ENCODE measurements around the gene TMEM89. TPM values are rescaled to one million over a fixed set of nuclear protein-coding genes. Genes with fewer than 3 reads are reported as not detected.

Gene TMEM89
- total RNA-seq, 1 donor: not detected

DNA sequence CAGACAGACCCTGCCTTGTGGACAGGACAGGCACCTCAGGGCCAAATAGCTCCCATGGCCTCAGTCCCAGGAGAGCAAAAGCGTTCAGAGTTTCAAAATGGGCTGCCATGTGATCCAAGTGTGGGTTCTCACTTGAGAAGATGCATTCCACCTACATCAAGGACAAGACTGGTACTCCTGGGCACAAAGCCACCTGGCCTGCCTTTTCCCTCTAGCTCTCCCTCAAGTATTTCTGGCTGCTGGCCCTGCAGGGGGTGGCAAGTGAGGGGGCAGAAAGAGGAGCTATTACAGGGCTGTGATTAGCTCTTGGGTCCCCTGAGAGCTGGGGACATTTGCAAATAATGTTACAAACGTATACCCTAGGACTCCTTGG is 20.0 kb downstream of the TMEM89 start:
- H3K27me3 ChIP-seq (ENCODE audit: insufficient read depth, low read length): no peaks in the 10 kb centered on the region
- TF ChIP-seq CTCF (IDR thresholded peaks at IDR 0.05; ENCODE audit: extremely low read depth, low read depth, low read length): no peak
- H3K4me3 ChIP-seq (ENCODE audit: insufficient read depth, low read length): no peak overlapping the region
- no peaks in the 10 kb centered on the region for H3K9me3 ChIP-seq (ENCODE audit: low read depth, low read length)
- H2AFZ ChIP-seq (ENCODE audit: low read length): no peak overlapping the region
- no peak overlapping the region for H3K27ac ChIP-seq (ENCODE audit: low read depth, low read length)
- peaks cover 27% of the 10 kb centered on the region for H4K20me1 ChIP-seq (ENCODE audit: insufficient read depth, low read length)
- H3K4me2 ChIP-seq (ENCODE audit: insufficient read depth, low read length): no peak overlapping the region
- peaks cover 17% of the 10 kb centered on the region for H3K79me2 ChIP-seq (ENCODE audit: insufficient read depth, low read length)
- DNase-seq (ENCODE audit: insufficient read length, low spot score, missing footprints): peak; percentile 53
- peaks cover 80% of the 10 kb centered on the region for H3K36me3 ChIP-seq (ENCODE audit: insufficient read depth, low read length)
- H3K4me1 ChIP-seq (ENCODE audit: insufficient read depth, low read length): peaks cover 22% of the 10 kb centered on the region

GRCh38 chr3:48600711-48601621 is 20.6 kb downstream of the TMEM89 start:
- Histone ChIP-seq H3K36me3 (ENCODE audit: insufficient read depth, low read length) (peaks cover 76% of the 10 kb centered on the region), H3K4me2 (ENCODE audit: insufficient read depth, low read length) (no peak overlapping the region), H4K20me1 (ENCODE audit: insufficient read depth, low read length) (peaks cover 27% of the 10 kb centered on the region), H3K79me2 (ENCODE audit: insufficient read depth, low read length) (peaks cover 17% of the 10 kb centered on the region), H3K27me3 (ENCODE audit: insufficient read depth, low read length) (no peaks in the 10 kb centered on the region), H3K9me3 (ENCODE audit: low read depth, low read length) (no peaks in the 10 kb centered on the region), H3K4me3 (ENCODE audit: insufficient read depth, low read length) (no peak overlapping the region), H2AFZ (ENCODE audit: low read length) (no peak overlapping the region), H3K27ac (ENCODE audit: low read depth, low read length) (no peak overlapping the region), H3K4me1 (ENCODE audit: insufficient read depth, low read length) (peaks cover 24% of the 10 kb centered on the region)
- no peak for TF ChIP-seq CTCF (IDR thresholded peaks at IDR 0.05; ENCODE audit: extremely low read depth, low read depth, low read length)
- DNase-seq (ENCODE audit: insufficient read length, low spot score, missing footprints): peak; percentile 51

DNA sequence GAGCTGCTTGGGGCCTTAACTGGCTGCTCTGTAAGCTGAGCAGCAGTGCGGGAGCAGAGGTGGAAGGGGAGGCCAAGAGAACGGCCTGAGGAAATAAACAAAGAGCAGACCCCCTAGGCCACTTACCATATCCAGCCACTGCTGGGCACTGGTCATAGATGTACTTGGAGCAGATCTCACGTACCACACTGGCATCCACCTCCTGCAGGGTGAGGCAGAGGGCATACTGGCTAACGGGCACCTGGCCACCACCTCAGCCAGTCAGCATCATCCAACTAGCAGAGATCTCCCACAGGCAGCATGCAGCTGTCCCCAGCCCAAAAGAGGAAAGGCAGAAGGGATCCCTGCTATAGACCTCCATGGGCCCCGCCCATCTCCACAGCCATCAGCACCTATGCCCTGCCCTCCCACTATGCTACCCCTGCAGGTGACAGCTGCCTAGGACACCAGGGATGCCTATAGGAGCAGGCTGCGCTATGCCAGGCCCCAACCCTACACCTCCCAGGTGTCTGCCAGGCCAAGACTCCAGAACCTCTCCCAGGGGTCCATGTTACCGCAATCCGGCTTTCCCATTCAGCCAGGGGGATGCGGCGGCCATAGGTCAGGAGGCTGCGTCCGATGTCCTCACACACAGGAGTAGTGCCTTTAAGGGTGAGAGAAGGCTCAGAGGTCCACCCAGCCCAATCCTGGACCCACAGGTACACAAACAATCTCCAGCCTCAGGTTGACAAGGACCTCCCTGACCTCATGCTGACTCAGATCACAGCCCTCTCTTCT is 21.9 kb downstream of the TMEM89 start:
- Histone ChIP-seq H3K9me3 (ENCODE audit: low read depth, low read length) (no peaks in the 10 kb centered on the region), H3K4me2 (ENCODE audit: insufficient read depth, low read length) (no peak overlapping the region), H3K27ac (ENCODE audit: low read depth, low read length) (peak overlapping the region; percentile 88), H3K4me1 (ENCODE audit: insufficient read depth, low read length) (peaks cover 34% of the 10 kb centered on the region), H3K79me2 (ENCODE audit: insufficient read depth, low read length) (peaks cover 5% of the 10 kb centered on the region), H4K20me1 (ENCODE audit: insufficient read depth, low read length) (peaks cover 18% of the 10 kb centered on the region), H3K27me3 (ENCODE audit: insufficient read depth, low read length) (no peaks in the 10 kb centered on the region), H2AFZ (ENCODE audit: low read length) (no peak overlapping the region), H3K4me3 (ENCODE audit: insufficient read depth, low read length) (no peak overlapping the region), H3K36me3 (ENCODE audit: insufficient read depth, low read length) (peaks cover 63% of the 10 kb centered on the region)
- TF ChIP-seq CTCF (IDR thresholded peaks at IDR 0.05; ENCODE audit: extremely low read depth, low read depth, low read length): no peak
- peak; percentile 74 for DNase-seq (ENCODE audit: insufficient read length, low spot score, missing footprints)

GRCh38 chr3:48599077-48599501 is 22.5 kb downstream of the TMEM89 start:
- DNase-seq (ENCODE audit: insufficient read length, low spot score, missing footprints): no peak
- H3K4me2 ChIP-seq (ENCODE audit: insufficient read depth, low read length): peak overlapping the region; percentile 69
- no peak overlapping the region for H2AFZ ChIP-seq (ENCODE audit: low read length)
- no peak overlapping the region for H3K4me3 ChIP-seq (ENCODE audit: insufficient read depth, low read length)
- TF ChIP-seq CTCF (IDR thresholded peaks at IDR 0.05; ENCODE audit: extremely low read depth, low read depth, low read length): no peak
- peaks cover 5% of the 10 kb centered on the region for H3K79me2 ChIP-seq (ENCODE audit: insufficient read depth, low read length)
- H3K36me3 ChIP-seq (ENCODE audit: insufficient read depth, low read length): peaks cover 57% of the 10 kb centered on the region
- no peaks in the 10 kb centered on the region for H3K27me3 ChIP-seq (ENCODE audit: insufficient read depth, low read length)
- no peaks in the 10 kb centered on the region for H3K9me3 ChIP-seq (ENCODE audit: low read depth, low read length)
- peak overlapping the region; percentile 88 for H3K27ac ChIP-seq (ENCODE audit: low read depth, low read length)
- H3K4me1 ChIP-seq (ENCODE audit: insufficient read depth, low read length): peaks cover 38% of the 10 kb centered on the region
- H4K20me1 ChIP-seq (ENCODE audit: insufficient read depth, low read length): peaks cover 18% of the 10 kb centered on the region
